Inflammatory macrophage (primary cell): ENCODE measurements around the gene GP1BB.

Experiments used
- DNase-seq, 2 donors: peaks; one replicate each; pipeline ENCODE4 v3.0.0-alpha.2; 2020 to 2022

GP1BB gene

GRCh38 chr22:19756288-19757128 lies 33.2 kb downstream of the GP1BB start:
- DNase-seq: no peak

GRCh38 chr22:19757140-19757984 lies 34.0 kb downstream of the GP1BB start:
- peak; percentile 17 to 18 for DNase-seq

GRCh38 chr22:19757985-19758895 lies 34.9 kb downstream of the GP1BB start:
- no peak for DNase-seq

GRCh38 chr22:19758896-19759426 lies 35.6 kb downstream of the GP1BB start:
- no peak for DNase-seq

GRCh38 chr22:19759427-19760057 lies 36.2 kb downstream of the GP1BB start:
- no peak for DNase-seq

- DNase-seq: no peak
These were observed 37.0 kb downstream of the GP1BB start, which contains the start of gene TBX1 for GRCh38 chr22:19760058-19760950. TSS of gene TBX1 (plus strand) at chr22:19760778. CDS start at chr22:19760844, 66 bp downstream.

GRCh38 chr22:19760951-19761724 lies 37.8 kb downstream of the GP1BB start:
- DNase-seq: no peak

- DNase-seq: no peak
These were observed 38.6 kb downstream of the GP1BB start for GRCh38 chr22:19761725-19762567.

GRCh38 chr22:19762568-19763457 lies 39.5 kb downstream of the GP1BB start:
- no peak for DNase-seq

GRCh38 chr22:19763458-19764298 lies 40.3 kb downstream of the GP1BB start:
- no peak for DNase-seq

- DNase-seq: no peak
These were observed 40.9 kb downstream of the GP1BB start for GRCh38 chr22:19764299-19764593.

GRCh38 chr22:19764636-19765476 lies 41.5 kb downstream of the GP1BB start:
- DNase-seq: no peak

GRCh38 chr22:19765477-19766239 lies 42.3 kb downstream of the GP1BB start:
- peak; percentile 65 to 74 for DNase-seq

- no peak for DNase-seq
These were observed 42.8 kb downstream of the GP1BB start for GRCh38 chr22:19766240-19766510.
